Breast epithelium (tissue), 4 donors: ENCODE measurements around the gene MIA3. TPM values are rescaled to one million over a fixed set of nuclear protein-coding genes. Genes with fewer than 3 reads are reported as not detected.

ENCODE experiments used
- DNase-seq, 2 donors: peaks; one replicate each; pipeline ENCODE4 v3.0.0-alpha.2; 2019; ENCODE audit warnings: low spot score in 2 of 2
- H3K27ac ChIP-seq, 2 donors: fragments of 200-600 bp; sonication (generic) in 1 of 2; one replicate each; pipeline ENCODE4 v1.5.1; 2016 to 2019; ENCODE audit warnings: mild to moderate bottlenecking in 1 of 2
- H3K27me3 ChIP-seq, 2 donors: fragments of 200-600 bp; sonication (generic) in 1 of 2; one replicate each; pipeline versions ENCODE4 v1.5.1 to v1.6.0; 2017 to 2019; ENCODE audit warnings: control low read depth in 1 of 2, mild to moderate bottlenecking in 1 of 2
- H3K36me3 ChIP-seq: fragments of 200-600 bp; one replicate; pipeline ENCODE4 v1.5.1; 2019
- H3K4me1 ChIP-seq, 2 donors: fragments of 200-600 bp; sonication (generic); one replicate each; pipeline ENCODE4 v1.5.1; 2016 to 2019; ENCODE audit warnings: control low read depth in 1 of 2
- H3K4me3 ChIP-seq, 3 donors: fragments of 200-600 bp; sonication (generic); 1 replicate in 2 of 3; 2 replicates in 1 of 3; pipeline ENCODE4 v1.5.1; 2016 to 2019; ENCODE audit warnings: mild to moderate bottlenecking in 3 of 3, moderate library complexity in 2 of 3
- H3K9me3 ChIP-seq, 2 donors: fragments of 200-600 bp; sonication (generic) in 1 of 2; one replicate each; pipeline ENCODE4 v1.5.1; 2016 to 2019; ENCODE audit warnings: control low read depth in 1 of 2
- CTCF ChIP-seq, 3 donors: fragments of 450-650 bp; IDR thresholded peaks; one replicate each; pipeline ENCODE4 v1.5.1; 2016 to 2017; ENCODE audit warnings: antibody characterized with exemption in 3 of 3, mild to moderate bottlenecking in 3 of 3, moderate library complexity in 3 of 3
- POLR2A ChIP-seq: fragments of 450-650 bp; IDR thresholded peaks from one replicate; pipeline ENCODE4 v1.6.1; 2016; ENCODE audit warnings: antibody characterized with exemption, mild to moderate bottlenecking, moderate library complexity
- POLR2AphosphoS5 ChIP-seq, 3 donors: sonication (generic); formaldehyde crosslinking; IDR thresholded peaks; one replicate each; pipeline ENCODE4 v1.6.1; 2017; ENCODE audit warnings: antibody characterized with exemption in 3 of 3
- intact Hi-C: fragments of 100-400 bp; cut with DNase I; formaldehyde crosslinking; loops from one replicate; pipeline ENCODE4 v1.15.1; 2023; ENCODE audit warnings: low total_unique reads
- total RNA-seq, 3 donors: library from RNA; depleted of rRNA; stranded (reverse); fragments of >200 nt; gene quantifications; one replicate each; pipeline ENCODE4 v1.1.0, GENCODE V29; 2016

The MIA3 gene
- total RNA-seq, 3 donors from 2014 or later = 54.4 to 101 (median 55.7) TPM

GRCh38 chr1:222691016-222691415, 73.1 kb downstream of the MIA3 start:
- Histone ChIP-seq H3K4me3 (no peak overlapping the region), H3K27ac (no peak overlapping the region), H3K36me3 (no peaks in the 10 kb centered on the region), H3K9me3 (no peaks in the 10 kb centered on the region), H3K4me1 (no peaks in the 10 kb centered on the region), H3K27me3 (no peaks in the 10 kb centered on the region)
- TF ChIP-seq CTCF (IDR thresholded peaks at IDR 0.05) (no peak), POLR2A (no peak), POLR2AphosphoS5 (IDR thresholded peaks at IDR 0.05) (no peak)
- DNase-seq = no peak
- intact Hi-C loops = no loop called here

GRCh38 chr1:222694927-222695326, 77.0 kb downstream of the MIA3 start:
- Histone ChIP-seq H3K27ac (no peak overlapping the region), H3K9me3 (no peaks in the 10 kb centered on the region), H3K27me3 (no peaks in the 10 kb centered on the region), H3K4me3 (no peak overlapping the region), H3K4me1 (no peaks in the 10 kb centered on the region), H3K36me3 (no peaks in the 10 kb centered on the region)
- DNase-seq = no peak
- intact Hi-C loops = no loop called here
- TF ChIP-seq POLR2AphosphoS5 (IDR thresholded peaks at IDR 0.05) (no peak), POLR2A (no peak), CTCF (IDR thresholded peaks at IDR 0.05) (no peak)

- no peaks in the 10 kb centered on the region for H3K9me3 ChIP-seq
- H3K4me3 ChIP-seq = no peak overlapping the region
- no peak for DNase-seq
- no peaks in the 10 kb centered on the region for H3K36me3 ChIP-seq
- no peaks in the 10 kb centered on the region for H3K27me3 ChIP-seq
- TF ChIP-seq CTCF (IDR thresholded peaks at IDR 0.05) (no peak), POLR2AphosphoS5 (IDR thresholded peaks at IDR 0.05) (no peak), POLR2A (no peak)
- no peak overlapping the region for H3K27ac ChIP-seq
- no peaks in the 10 kb centered on the region for H3K4me1 ChIP-seq
- intact Hi-C loops = no loop called here
Observed at GRCh38 chr1:222696741-222697140, 78.8 kb downstream of the MIA3 start.

GRCh38 chr1:222697203-222697602, 79.3 kb downstream of the MIA3 start:
- intact Hi-C loops = no loop called here
- DNase-seq = no peak
- H3K36me3 ChIP-seq = no peaks in the 10 kb centered on the region
- no peak overlapping the region for H3K27ac ChIP-seq
- H3K4me1 ChIP-seq = no peaks in the 10 kb centered on the region
- TF ChIP-seq POLR2A = no peak
- no peak for TF ChIP-seq POLR2AphosphoS5 (IDR thresholded peaks at IDR 0.05)
- no peak for TF ChIP-seq CTCF (IDR thresholded peaks at IDR 0.05)
- no peak overlapping the region for H3K4me3 ChIP-seq
- H3K27me3 ChIP-seq = no peaks in the 10 kb centered on the region
- no peaks in the 10 kb centered on the region for H3K9me3 ChIP-seq

- no peak for TF ChIP-seq POLR2A
- TF ChIP-seq CTCF (IDR thresholded peaks at IDR 0.05) = no peak
- no peak for TF ChIP-seq POLR2AphosphoS5 (IDR thresholded peaks at IDR 0.05)
- H3K4me3 ChIP-seq = no peak overlapping the region
- no peaks in the 10 kb centered on the region for H3K27me3 ChIP-seq
- no peaks in the 10 kb centered on the region for H3K4me1 ChIP-seq
- DNase-seq = no peak
- H3K36me3 ChIP-seq = no peaks in the 10 kb centered on the region
- H3K27ac ChIP-seq = no peak overlapping the region
- H3K9me3 ChIP-seq = no peaks in the 10 kb centered on the region
- intact Hi-C loops = no loop called here
Observed at GRCh38 chr1:222697826-222698225, 79.9 kb downstream of the MIA3 start.
